ENCODE results near the gene PLCB4. TPM values are rescaled to one million over a fixed set of nuclear protein-coding genes. Genes with fewer than 3 reads are reported as not detected.

PLCB4 gene
- total RNA-seq, 4 donors from 2014 or later, result 4.4 to 11.5 (median 8.7) TPM

DNA sequence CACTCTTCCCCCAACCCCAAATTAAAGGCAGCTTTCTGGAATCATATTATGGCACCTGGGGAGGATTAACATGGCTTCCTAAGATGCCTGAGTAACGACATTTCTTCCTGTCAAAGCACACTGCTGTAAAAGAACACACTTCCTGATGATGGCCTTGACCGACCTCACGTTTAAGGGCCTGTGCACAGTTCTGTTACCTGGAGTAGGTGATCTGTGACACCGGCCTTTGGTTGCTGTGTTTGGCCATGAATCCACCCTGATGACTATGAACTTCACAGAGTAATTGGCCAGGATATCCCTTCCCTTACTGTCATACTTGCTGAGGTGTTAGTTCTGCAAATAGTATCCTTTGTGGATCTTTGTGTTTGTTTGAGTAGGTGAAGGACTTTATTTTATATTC lies 45.8 kb downstream of the PLCB4 start:
- TF ChIP-seq, protein P1, sequence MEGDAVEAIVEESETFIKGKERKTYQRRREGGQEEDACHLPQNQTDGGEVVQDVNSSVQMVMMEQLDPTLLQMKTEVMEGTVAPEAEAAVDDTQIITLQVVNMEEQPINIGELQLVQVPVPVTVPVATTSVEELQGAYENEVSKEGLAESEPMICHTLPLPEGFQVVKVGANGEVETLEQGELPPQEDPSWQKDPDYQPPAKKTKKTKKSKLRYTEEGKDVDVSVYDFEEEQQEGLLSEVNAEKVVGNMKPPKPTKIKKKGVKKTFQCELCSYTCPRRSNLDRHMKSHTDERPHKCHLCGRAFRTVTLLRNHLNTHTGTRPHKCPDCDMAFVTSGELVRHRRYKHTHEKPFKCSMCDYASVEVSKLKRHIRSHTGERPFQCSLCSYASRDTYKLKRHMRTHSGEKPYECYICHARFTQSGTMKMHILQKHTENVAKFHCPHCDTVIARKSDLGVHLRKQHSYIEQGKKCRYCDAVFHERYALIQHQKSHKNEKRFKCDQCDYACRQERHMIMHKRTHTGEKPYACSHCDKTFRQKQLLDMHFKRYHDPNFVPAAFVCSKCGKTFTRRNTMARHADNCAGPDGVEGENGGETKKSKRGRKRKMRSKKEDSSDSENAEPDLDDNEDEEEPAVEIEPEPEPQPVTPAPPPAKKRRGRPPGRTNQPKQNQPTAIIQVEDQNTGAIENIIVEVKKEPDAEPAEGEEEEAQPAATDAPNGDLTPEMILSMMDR (IDR thresholded peaks at IDR 0.05; ENCODE audit: low read depth), result no peak

DNA sequence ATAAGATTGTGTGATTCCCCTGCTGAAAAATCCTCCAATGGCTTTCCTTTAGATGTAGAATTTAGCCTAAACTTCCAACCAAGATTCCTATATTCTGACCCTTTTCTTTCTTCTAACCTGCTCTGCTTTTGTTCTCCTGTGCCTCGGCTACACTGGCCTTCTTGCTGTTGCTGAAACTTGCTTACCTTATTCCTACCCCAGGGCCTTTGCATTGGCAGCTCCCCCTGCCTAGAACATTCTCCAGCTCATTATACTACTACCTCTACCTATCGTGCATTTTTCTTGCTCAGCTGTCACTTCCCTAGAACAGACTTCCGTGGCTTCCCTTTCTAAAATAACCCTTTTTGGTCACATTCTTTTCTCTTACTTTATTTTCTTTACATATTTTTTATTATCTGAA lies 48.7 kb downstream of the PLCB4 start:
- TF ChIP-seq, protein P1 (IDR thresholded peaks at IDR 0.05; ENCODE audit: low read depth), result no peak

DNA sequence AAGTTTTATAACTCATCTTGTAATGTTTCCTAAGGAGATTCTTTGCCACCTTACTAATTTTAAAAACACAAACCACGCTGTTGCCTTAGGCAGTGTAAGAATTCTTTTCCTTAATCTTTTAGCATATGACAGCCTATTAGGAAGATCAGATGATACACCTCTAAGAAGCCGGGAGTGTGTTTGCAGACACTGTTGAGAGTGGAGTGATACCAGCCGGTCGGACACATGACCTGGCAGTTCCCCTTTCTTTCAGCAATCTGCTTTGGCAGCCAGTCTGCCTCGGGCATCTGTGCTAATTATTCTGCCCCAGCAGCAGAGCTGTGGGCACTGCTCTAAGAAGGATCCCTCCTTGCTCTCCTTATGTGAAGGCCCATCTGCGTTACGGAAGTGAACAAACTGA lies 50.9 kb downstream of the PLCB4 start:
- TF ChIP-seq, protein P1 (IDR thresholded peaks at IDR 0.05; ENCODE audit: low read depth), result no peak

DNA sequence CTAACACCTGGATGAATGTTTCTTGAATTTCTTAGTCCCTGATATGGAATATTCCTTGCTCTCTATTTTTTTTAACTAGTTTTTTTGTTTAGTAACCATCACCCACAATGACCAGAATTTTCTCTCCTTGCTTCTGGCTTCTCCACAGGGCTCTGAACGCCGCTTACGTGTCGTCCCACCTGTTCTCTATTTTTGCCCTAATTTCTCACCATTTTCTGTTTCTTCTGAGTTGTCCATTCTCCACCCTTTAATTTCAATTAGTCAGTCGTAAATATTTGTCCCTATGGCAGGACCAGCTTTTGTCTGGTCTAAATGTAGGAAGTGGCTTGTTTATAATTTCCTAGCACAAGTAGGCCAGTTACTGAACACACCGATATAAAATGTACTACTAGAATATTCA lies 52.3 kb downstream of the PLCB4 start:
- TF ChIP-seq, protein P1 (IDR thresholded peaks at IDR 0.05; ENCODE audit: low read depth), result no peak

DNA sequence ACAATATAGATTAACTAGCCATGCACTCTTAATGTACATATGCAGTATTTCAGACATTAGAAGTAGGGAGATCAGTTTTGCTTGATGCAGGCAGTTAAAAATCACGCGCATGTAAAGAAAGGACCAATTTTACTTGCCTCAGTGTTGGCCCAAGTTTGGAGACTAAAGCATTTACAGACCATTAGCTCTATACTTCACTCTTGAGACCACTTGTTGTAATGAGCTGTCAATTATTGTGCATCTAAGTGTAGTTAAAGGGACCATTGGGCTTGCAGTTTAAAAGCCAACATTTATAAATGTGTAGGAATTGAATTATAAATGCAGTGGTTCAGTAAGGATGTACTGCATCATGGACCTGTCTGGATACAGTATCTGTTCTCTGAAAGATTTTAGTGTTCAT lies 53.7 kb downstream of the PLCB4 start:
- TF ChIP-seq, protein P1 (IDR thresholded peaks at IDR 0.05; ENCODE audit: low read depth), result no peak

DNA sequence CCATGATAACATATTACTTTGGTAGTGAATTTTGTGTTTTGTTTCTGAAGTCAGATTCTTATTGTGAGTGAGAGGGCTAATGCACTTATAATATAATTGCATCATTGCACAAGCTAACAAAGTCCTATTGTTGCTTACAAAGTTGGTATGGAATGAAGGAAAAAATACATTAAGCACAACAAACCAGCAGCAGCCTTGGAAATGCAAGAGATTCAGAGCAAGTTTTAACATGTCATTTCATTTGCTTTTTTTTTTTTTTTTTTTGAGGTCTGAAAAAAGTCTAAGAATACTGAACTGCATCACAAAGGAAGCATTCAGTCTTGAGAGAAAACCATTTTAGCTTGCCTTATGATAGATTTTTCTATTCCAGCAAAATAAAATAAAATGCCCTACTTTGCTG lies 57.6 kb downstream of the PLCB4 start:
- TF ChIP-seq, protein P1 (IDR thresholded peaks at IDR 0.05; ENCODE audit: low read depth), result no peak

DNA sequence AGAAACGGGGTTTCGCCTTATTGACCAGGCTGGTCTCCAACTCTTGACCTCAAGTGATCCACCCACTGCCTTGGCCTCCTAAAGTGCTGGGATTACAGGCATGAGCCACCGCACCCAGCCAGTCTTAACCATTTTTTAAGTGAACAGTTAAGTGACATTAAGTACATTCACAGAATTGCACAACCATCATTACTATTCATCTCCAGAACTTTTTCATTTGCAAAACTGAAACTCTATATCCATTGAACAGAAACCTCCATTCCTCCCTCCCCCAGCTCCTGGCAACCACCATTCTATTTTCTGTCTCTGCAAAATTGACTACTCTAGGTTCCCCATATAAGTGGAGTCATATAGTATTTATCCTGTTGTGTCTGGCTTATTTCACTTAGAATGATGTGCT lies 59.7 kb downstream of the PLCB4 start:
- TF ChIP-seq, protein P1 (IDR thresholded peaks at IDR 0.05; ENCODE audit: low read depth), result no peak
